ENCODE measurements around the gene SMARCA1. TPM values are rescaled to one million over a fixed set of nuclear protein-coding genes. Genes with fewer than 3 reads are reported as not detected.

The SMARCA1 gene
- total RNA-seq, 1 experiment from 2014 or later = 38.8 TPM

DNA sequence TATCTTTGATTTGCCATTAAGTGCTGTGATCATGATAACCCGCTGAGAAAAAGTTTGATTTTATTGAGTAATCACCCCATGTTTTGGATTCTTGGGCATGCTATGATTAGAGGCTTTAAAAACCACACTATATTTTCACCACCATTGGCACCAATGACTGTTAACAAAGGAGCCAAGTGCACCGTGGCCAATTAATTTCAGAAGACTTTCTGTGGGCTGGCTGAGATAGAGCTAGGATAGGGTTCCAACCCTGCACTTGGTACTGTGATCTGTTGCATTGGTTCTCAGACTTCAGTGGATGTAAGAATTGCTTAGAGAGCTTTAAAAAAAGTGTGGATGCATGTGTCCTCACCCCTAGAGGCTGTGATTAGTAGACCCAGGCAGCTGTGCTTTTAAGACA lies 49.1 kb upstream of the SMARCA1 start:
- ATAC-seq (no peak), DNase-seq (ENCODE audit: low read depth, low spot score) (no peak)
- H3K9me3 ChIP-seq (ENCODE audit: control insufficient read depth in 1 of 2, insufficient read depth in 1 of 2, low read depth in 1 of 2, low read length in 2 of 2) = no peaks in the 10 kb centered on the region
- POLR2A ChIA-PET = no interaction called here
- no peaks in the 10 kb centered on the region for H4K20me1 ChIP-seq (ENCODE audit: insufficient read depth)
- H3K4me3 ChIP-seq (replicated peaks in 1 of 2; ENCODE audit: low read depth in 1 of 2, low read length in 2 of 2) = no peak overlapping the region
- H3K9me2 ChIP-seq (ENCODE audit: insufficient read depth) = no peaks in the 10 kb centered on the region
- no TSS peak for BruUV-seq (replicated peaks)
- no peaks in the 10 kb centered on the region for H3K4me1 ChIP-seq (ENCODE audit: control insufficient read depth in 1 of 2, insufficient read depth in 2 of 2, low read length in 2 of 2)
- intact Hi-C loops (cut with micrococcal nuclease) = no loop called here
- TF ChIP-seq MAX (IDR thresholded peaks at IDR 0.05) (no peak), TCF7L2 (IDR thresholded peaks at IDR 0.05; ENCODE audit: borderline replicate concordance, extremely low read depth, insufficient read depth, insufficient read length) (no peak), ZBTB33 (IDR thresholded peaks at IDR 0.05; ENCODE audit: extremely low read depth, insufficient replicate concordance, low read length) (no peak), YY1 (IDR thresholded peaks at IDR 0.05; ENCODE audit: extremely low read depth, insufficient replicate concordance, low read depth, low read length) (no peak), ZNF274 (IDR thresholded peaks at IDR 0.05; ENCODE audit: low read depth, low read length) (no peak), JUND (IDR thresholded peaks at IDR 0.05) (no peak)
- no peak overlapping the region for H3K4me2 ChIP-seq (ENCODE audit: low read length)
- 0 out of 4 replicates have a peak, but pooled peaks cover 0 to 4% of the 10 kb centered on the region in 2 experiments for H3K36me3 ChIP-seq (ENCODE audit: control insufficient read depth in 1 of 2, insufficient read depth in 2 of 2, low read length in 2 of 2)
- RAD21 ChIA-PET (ENCODE audit: low non-redundant PET in 1 of 2, low total read pairs in 2 of 2, uncharacterized antibody in 2 of 2, unreplicated experiment in 2 of 2) = no interaction called here
- H3K27ac ChIP-seq (ENCODE audit: low read depth, low read length) = no peak overlapping the region
- no peak overlapping the region for H3K9ac ChIP-seq (ENCODE audit: low read length)
- CTCF ChIA-PET = no interaction called here
- H3K79me2 ChIP-seq (ENCODE audit: insufficient read depth, low read length) = no peaks in the 10 kb centered on the region
- no peaks in the 10 kb centered on the region for H3K27me3 ChIP-seq (ENCODE audit: insufficient read depth, low read length)
- H2AFZ ChIP-seq (ENCODE audit: low read depth, low read length, poor library complexity, severe bottlenecking) = no peak overlapping the region

GRCh38 chrX:129568349-129568748 lies 45.1 kb upstream of the SMARCA1 start:
- ChIA-PET CTCF (no interaction called here), POLR2A (no interaction called here), RAD21 (ENCODE audit: low non-redundant PET in 1 of 2, low total read pairs in 2 of 2, uncharacterized antibody in 2 of 2, unreplicated experiment in 2 of 2) (no interaction called here)
- no peaks in the 10 kb centered on the region for H3K27me3 ChIP-seq (ENCODE audit: insufficient read depth, low read length)
- no peaks in the 10 kb centered on the region for H3K9me2 ChIP-seq (ENCODE audit: insufficient read depth)
- no peak for DNase-seq (ENCODE audit: low read depth, low spot score)
- no peak overlapping the region for H3K27ac ChIP-seq (ENCODE audit: low read depth, low read length)
- intact Hi-C loops (cut with micrococcal nuclease) = no loop called here
- no peak for ATAC-seq
- H3K36me3 ChIP-seq (ENCODE audit: control insufficient read depth in 1 of 2, insufficient read depth in 2 of 2, low read length in 2 of 2) = no peaks in the 10 kb centered on the region; a peak in 1 of 4 replicates
- no peak overlapping the region for H2AFZ ChIP-seq (ENCODE audit: low read depth, low read length, poor library complexity, severe bottlenecking)
- H4K20me1 ChIP-seq (ENCODE audit: insufficient read depth) = no peaks in the 10 kb centered on the region
- BruUV-seq (replicated peaks) = no TSS peak
- no peak overlapping the region for H3K9ac ChIP-seq (ENCODE audit: low read length)
- no peaks in the 10 kb centered on the region for H3K4me1 ChIP-seq (ENCODE audit: control insufficient read depth in 1 of 2, insufficient read depth in 2 of 2, low read length in 2 of 2)
- H3K4me3 ChIP-seq (replicated peaks in 1 of 2; ENCODE audit: low read depth in 1 of 2, low read length in 2 of 2) = no peak overlapping the region
- H3K9me3 ChIP-seq (ENCODE audit: control insufficient read depth in 1 of 2, insufficient read depth in 1 of 2, low read depth in 1 of 2, low read length in 2 of 2) = no peaks in the 10 kb centered on the region
- no peak overlapping the region for H3K4me2 ChIP-seq (ENCODE audit: low read length)
- H3K79me2 ChIP-seq (ENCODE audit: insufficient read depth, low read length) = no peaks in the 10 kb centered on the region
- TF ChIP-seq SP1 (IDR thresholded peaks at IDR 0.05; ENCODE audit: low read depth) (no peak), ELF1 (IDR thresholded peaks at IDR 0.05; ENCODE audit: borderline replicate concordance, low read depth) (no peak), CEBPB (IDR thresholded peaks at IDR 0.05; ENCODE audit: low read depth) (no peak), YY1 (IDR thresholded peaks at IDR 0.05; ENCODE audit: extremely low read depth, insufficient replicate concordance, low read depth, low read length) (no peak), ZFX (IDR thresholded peaks at IDR 0.05) (no peak), JUND (IDR thresholded peaks at IDR 0.05) (no peak), RAD21 (IDR thresholded peaks at IDR 0.05; ENCODE audit: low read depth) (no peak), CBX3 (IDR thresholded peaks at IDR 0.05; ENCODE audit: low read depth) (no peak)
- TF ChIP-seq, protein P1, sequence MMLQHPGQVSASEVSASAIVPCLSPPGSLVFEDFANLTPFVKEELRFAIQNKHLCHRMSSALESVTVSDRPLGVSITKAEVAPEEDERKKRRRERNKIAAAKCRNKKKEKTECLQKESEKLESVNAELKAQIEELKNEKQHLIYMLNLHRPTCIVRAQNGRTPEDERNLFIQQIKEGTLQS (IDR thresholded peaks at IDR 0.05) = no peak
- TF ChIP-seq, protein P2, sequence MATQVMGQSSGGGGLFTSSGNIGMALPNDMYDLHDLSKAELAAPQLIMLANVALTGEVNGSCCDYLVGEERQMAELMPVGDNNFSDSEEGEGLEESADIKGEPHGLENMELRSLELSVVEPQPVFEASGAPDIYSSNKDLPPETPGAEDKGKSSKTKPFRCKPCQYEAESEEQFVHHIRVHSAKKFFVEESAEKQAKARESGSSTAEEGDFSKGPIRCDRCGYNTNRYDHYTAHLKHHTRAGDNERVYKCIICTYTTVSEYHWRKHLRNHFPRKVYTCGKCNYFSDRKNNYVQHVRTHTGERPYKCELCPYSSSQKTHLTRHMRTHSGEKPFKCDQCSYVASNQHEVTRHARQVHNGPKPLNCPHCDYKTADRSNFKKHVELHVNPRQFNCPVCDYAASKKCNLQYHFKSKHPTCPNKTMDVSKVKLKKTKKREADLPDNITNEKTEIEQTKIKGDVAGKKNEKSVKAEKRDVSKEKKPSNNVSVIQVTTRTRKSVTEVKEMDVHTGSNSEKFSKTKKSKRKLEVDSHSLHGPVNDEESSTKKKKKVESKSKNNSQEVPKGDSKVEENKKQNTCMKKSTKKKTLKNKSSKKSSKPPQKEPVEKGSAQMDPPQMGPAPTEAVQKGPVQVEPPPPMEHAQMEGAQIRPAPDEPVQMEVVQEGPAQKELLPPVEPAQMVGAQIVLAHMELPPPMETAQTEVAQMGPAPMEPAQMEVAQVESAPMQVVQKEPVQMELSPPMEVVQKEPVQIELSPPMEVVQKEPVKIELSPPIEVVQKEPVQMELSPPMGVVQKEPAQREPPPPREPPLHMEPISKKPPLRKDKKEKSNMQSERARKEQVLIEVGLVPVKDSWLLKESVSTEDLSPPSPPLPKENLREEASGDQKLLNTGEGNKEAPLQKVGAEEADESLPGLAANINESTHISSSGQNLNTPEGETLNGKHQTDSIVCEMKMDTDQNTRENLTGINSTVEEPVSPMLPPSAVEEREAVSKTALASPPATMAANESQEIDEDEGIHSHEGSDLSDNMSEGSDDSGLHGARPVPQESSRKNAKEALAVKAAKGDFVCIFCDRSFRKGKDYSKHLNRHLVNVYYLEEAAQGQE (IDR thresholded peaks at IDR 0.05; ENCODE audit: low read depth) = no peak

All from HCT116 (cell line).